ENCODE data around the gene ENTREP3.
"Not testable (repeated sequence)": the region's sequence is repeated elsewhere in the genome, so short reads cannot be mapped to it uniquely, and the experiment has no call there.

The ENTREP3 gene, protein sequence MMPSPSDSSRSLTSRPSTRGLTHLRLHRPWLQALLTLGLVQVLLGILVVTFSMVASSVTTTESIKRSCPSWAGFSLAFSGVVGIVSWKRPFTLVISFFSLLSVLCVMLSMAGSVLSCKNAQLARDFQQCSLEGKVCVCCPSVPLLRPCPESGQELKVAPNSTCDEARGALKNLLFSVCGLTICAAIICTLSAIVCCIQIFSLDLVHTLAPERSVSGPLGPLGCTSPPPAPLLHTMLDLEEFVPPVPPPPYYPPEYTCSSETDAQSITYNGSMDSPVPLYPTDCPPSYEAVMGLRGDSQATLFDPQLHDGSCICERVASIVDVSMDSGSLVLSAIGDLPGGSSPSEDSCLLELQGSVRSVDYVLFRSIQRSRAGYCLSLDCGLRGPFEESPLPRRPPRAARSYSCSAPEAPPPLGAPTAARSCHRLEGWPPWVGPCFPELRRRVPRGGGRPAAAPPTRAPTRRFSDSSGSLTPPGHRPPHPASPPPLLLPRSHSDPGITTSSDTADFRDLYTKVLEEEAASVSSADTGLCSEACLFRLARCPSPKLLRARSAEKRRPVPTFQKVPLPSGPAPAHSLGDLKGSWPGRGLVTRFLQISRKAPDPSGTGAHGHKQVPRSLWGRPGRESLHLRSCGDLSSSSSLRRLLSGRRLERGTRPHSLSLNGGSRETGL

DNA sequence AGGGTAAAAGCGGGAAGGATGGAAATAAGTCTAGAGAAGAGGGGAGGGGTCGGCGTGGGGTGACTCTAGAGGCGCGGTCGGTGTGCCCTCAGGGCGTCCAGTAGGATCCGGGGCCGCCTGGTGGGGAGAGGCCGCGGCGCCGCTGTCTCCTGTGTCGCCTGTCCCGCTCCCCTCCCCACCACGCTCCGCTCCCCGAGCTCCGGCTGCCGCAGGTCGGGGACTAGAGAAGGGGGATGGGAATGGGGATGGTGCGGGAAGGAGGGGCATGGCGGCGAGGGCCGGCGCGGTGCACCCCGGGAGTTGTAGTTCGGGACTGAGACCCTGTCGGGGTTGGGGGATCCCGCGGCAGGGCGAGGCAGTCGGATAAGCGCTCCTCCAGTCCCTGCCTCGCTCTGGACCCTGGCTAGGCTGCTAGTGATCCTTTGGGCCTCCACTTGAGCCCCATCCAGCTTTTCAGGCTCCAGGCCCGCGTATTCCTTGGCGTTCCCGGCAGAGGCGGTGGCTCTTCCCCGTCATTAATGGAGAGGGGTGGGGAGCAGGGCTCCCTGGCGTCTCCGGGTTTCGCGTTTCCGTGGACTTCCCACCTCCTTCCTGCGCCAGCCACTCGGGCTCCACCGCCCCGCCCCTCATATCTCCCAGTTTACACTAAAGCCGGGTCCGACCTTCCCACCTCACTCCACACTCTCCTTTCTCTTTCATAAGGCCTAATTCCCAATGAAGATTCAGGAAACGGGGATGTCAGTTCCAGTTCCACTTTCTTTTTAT, at the start of gene ENTREP3:
ENTREP3 (minus strand) TSS at position 241 of the 765 bp plus-strand sequence. CDS start 606 bp downstream, outside the sequence.
- peak; percentile 92 for DNase-seq (ENCODE audit: low spot score)

DNA sequence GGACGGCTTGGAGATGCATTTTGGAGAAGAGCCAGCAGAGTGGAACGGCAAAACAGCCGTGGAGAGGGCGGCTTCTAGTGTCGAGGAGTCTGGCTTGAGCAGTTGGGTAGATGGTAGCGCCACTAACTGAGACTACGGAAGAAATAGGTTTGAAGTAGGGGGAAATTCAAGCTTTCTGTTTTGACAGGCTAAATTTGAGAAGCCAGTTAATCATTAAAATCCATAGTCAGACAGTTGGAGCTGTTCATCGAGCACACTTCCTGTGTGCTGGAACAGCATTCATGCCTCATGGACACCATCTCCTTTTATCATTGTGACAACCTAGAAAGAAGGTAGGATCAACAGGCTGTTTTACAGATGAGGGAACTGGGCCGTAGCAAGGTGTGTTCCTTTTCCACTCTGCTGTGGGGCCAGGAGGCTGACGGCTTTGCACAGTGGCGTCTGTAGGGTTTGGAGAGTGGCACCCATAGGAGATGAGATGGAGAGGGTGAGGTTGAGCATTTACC, 49.3 kb upstream of the ENTREP3 start:
- no peak for DNase-seq (ENCODE audit: low spot score)

DNA sequence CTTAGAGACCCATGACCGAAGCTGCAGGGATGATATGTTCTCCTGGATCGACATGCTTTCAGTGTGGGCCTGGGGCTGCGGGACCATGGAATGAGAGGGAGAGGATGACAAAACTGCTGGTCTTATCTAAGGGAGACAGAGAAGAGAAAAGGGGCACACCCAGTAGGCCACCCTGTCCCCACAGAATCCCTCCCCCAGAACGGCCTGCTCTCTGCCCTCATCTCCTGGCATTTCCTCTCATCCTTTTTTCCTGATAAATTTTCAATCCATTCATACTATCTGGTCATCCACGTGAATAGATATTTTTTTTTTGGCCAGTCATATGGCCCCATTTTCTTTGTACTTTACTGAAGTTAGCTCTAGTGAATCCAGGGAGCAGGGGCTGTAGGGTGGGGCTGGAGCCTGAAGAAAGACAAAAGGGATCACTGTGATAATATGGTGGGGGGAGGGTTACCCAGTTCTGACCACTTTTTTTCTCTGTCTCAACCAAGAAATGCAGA, 46.1 kb upstream of the ENTREP3 start, which contains the start of gene PKLR:
PKLR (minus strand) TSS at position 97 of the 500 bp plus-strand sequence; CDS start at position 54, 43 bp downstream.
- no peak for DNase-seq (ENCODE audit: low spot score)

DNA sequence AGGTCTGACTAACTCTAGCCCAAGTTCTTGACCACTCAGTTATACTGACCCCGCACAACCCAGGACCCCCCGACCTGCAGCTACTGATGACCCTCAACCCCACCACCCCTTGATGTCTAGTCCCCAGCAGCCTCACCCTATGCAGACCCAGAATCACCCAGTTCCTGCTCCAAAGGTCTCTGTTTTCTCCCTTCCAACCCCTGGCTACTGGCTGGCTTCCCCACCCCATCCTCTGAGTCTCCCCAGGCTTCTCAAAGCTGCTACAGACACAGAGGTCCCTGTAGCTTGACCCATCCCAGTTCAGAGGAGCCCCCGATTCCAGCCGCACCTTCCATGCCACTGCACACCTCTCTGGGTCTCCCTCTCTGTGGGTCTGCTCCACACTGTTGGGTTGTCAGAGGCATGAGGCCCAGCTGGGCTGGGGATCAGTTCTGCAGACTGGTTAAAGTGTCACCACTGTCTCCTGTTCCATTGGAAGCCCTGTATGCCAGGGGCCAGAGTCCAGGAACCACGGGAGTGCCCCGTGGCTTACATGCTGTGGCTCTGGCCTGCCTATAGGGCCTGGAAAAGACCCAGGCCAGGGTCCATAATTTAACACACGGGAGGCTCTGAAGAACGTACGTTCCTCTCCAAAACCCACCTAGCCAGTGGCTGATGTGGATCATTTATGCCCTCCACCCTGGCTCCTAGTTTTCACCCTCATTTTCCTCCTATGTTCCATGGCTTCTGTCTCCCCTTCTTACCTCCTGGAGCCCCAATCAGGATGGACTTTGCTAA, 45.5 kb upstream of the ENTREP3 start:
- DNase-seq (ENCODE audit: low spot score), result no peak

DNA sequence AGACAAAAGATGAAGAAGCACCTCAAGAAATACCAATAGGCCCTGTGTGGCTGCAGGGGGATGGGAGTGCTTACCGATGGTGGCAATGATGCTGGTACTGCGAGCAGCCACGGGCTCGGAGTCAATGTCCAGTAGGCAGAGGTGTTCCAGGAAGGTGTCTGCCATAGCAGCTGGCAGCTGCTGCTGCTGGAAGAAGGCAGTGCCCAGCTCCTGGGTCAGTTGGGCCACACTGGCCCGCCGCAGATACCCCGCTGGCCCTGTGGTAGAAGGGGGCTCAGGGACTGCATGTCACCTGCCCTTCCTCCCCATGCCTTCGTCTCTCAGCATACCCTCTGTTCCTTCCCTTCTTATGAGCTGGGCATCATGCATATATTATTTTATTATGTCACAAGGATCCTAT, 44.7 kb upstream of the ENTREP3 start:
- no peak for DNase-seq (ENCODE audit: low spot score)

DNA sequence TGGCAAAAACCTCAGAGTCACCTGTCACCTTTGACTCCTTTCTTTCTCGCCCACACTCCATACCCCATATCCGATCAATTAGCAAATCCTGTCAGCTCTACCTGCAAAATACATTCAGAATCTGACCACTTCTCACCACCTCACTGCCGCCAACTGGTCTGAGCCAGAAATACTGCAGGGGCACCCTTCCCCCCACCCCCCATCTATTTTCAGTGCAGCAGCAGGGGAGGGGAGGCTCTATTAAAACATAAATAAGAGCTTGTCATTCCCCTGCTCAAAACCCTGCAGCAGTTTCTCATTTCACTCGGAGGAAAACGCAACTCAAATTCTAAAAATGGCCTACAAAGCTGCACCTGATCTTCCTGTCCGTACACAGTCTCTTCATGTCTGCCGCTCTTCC, 42.1 kb upstream of the ENTREP3 start:
- no peak for DNase-seq (ENCODE audit: low spot score)

DNA sequence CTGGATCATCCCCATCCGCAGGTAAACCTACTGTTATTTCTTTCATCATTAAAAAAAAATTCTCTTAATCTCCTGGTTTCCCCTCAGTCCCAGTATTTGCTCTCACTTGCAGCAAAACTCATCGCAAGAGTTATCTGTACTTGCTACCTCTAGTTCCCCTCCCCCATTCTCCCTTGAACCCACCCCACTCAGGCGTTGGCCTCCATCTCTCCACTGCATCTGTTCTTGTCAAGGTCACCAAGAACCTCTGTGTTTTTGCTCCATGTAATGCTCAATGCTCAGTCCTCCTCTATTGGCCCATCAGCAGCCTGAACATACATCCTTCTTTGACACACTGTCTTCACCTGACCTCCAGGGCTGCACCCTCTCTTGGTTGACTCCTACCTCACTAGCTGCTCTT, 41.4 kb upstream of the ENTREP3 start:
- no peak for DNase-seq (ENCODE audit: low spot score)

DNA sequence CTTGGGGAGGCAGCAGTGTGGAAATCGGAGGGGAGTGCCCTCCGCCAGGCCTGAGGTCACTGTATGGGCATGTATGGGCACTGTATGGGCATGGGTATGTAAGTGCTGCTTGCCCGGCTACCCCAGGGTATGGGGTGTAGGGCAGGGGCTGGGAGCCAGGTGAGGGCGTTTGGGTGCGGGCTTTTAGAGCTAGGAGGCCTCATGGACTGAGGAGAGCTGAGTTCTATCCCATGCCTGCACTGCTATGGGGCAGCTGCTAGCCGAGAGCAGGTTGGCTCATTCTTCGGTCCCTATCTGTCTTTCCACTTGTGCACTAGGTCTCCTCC, 40.6 kb upstream of the ENTREP3 start:
- no peak for DNase-seq (ENCODE audit: low spot score)

DNA sequence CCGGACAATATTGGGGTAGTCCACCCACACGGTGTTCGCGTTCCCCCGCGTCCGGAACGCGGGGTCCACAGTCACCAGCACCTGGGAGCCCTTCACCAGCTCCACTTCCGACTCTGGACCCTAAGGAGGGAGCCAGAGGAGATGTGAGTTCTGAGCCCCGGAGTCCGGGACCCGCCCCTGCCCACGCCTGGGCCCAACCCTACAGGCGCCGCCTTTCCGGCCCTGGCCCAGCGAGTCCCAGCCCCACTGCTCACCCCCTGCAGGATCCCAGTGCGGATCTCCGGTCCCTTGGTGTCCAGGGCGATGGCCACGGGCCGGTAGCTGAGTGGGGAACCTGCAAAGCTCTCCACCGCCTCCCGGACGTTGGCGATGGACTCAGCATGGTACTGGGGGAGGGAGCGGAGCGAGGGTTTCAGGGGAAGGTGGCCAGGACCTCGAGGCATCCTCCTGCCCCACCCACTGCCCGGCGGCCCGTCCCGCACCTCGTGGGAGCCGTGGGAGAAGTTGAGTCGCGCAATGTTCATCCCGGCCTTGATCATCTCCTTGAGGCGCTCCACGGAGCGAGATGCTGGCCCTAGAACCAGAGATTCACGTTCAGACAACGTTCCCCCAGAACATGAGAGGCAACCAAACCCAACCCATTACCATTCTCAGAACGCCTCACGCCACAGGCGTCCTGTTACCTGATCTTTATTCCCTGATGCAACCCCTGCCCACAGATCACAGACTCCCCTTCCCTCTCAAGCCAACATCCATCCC, 40.1 kb upstream of the ENTREP3 start:
- no peak for DNase-seq (ENCODE audit: low spot score)

DNA sequence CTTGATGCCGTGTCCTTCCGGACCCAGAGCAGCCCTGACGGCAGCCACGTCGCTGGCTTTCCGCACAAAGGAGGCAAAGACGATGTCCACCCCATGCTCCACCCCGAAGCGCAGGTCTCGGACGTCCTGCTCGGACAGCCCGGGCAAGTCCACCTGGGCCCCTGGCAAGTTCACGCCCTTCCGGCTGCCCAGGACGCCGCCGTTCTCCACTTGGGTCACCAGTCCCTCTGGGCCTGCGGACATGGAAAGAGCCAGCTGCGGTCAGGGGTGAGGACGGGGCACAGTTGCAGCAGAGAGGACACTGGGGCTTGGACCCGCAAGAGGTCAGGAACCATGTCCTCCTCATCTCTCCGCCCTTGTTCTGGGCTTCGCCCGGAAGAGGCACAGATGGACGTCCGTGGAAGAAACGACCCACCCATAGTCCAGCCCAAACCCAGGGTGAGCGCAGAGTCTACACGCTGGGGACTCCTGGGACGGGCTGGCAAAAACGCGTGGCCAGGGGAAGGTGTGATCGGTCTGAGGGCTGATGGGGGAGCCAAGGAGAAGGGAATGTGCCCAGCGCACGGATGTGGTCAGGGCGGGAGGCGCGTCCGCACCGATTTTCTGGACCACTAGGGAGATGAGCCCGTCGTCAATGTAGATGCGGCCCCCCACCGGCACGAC, 39.4 kb upstream of the ENTREP3 start:
- no peak for DNase-seq (ENCODE audit: low spot score)

DNA sequence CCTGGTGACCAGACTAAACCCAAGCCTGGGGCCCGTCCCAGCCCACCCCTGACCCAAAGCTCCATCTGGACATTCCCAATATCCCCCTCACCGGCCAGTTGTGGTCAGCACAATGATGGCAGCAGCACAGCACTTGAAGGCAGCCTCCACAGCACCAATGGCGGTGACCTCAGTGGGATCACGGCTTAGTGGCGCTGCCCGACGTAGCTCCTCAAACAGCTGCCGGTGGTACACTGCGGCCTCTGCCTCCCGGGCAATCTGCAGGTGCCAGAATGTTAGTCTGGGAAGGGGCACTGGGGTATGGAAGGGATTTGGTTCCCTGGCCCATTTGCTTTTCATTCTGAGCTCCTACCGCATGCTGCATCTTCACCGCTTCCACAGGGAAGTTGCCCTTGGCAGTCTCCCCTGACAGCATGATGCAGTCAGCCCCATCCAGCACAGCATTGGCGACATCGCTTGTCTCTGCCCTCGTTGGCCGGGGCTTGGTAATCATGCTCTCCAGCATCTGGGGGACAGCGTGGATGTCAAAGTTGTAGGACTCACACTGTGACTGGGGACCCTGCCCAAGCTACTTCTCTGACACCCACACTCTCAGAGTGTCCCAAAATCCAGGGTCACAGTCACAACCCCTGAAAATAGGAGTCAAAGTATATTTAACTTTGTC, 37.9 kb upstream of the ENTREP3 start:
- no peak for DNase-seq (ENCODE audit: low spot score)

DNA sequence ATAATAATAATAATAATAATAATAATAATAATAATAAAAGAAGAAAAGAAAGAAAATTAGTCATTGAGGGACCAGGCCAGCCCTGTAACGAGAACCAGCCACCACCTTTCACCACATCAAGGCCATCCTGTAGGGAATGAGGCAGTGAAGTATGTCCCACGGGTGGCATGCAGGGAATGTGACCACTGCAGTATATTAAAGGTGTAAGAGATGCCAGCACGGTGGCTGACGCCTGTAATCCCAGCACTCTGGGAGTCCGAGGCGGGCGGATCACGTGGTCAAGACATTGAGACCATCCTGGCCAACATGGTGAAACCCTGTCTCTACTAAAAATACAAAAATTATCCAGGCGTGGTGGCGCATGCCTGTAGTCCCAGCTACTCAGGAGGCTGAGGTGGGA, 35.7 kb upstream of the ENTREP3 start:
- not testable (repeated sequence) for DNase-seq (ENCODE audit: low spot score)

DNA sequence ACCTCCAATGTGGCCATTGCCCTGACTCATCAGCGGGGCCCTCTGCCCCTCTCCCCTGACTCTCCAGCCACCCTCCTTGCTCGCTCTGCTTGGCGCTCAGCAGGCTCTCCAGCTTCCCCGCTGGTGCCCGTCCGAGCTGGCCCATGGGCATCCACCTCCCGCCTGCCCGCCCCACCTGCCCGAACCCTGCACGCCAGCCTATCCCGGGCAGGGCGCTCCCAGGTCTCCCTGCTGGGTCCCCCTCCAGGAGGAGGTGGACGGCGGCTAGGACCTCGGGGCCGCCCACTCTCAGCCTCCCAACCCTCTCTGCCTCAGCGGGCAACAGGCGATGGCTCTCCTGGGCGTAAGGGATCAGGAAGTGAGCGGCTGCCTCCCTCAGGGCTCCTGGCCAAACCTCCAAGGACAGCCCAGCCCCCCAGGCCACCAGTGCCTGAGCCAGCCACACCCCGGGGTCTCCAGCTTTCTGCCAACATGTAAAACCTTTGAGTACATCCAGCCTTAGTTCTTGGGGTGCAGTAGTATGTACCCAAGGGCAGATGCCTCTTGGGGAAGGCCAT, 32.8 kb upstream of the ENTREP3 start:
- no peak for DNase-seq (ENCODE audit: low spot score)

DNA sequence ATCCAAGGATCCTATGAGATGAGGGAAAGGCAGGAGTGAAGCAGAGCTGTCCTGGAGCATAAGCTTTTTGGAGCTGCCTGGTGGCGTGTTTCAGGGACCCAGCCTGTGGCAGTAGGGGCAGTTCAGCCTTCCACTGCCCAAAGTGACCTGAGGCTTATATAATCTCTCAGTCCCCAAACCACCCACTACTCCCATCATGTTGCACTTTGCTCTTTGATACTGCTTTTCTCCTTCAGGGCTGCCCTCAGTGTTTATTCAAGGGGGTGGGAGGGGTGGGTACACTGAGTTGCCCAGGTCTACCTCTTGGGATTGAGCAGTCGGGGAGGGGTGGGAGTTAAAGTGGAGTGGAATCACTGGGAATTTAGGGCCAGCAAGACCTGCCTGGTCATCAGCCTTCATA, 31.3 kb upstream of the ENTREP3 start:
- no peak for DNase-seq (ENCODE audit: low spot score)

DNA sequence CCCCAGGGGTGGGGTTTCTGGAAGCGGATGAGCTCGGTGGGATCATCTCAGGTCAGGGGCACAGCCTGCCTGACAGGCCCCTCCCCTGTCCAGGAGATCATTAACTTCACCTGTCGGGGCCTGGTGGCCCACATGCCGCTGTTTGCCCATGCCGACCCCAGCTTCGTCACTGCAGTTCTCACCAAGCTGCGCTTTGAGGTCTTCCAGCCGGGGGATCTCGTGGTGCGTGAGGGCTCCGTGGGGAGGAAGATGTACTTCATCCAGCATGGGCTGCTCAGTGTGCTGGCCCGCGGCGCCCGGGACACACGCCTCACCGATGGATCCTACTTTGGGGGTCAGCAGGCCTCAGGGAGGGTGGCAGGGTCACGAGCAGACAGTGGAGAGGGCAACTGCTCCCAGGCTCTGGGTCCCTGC, 30.4 kb upstream of the ENTREP3 start:
- DNase-seq (ENCODE audit: low spot score), result no peak

DNA sequence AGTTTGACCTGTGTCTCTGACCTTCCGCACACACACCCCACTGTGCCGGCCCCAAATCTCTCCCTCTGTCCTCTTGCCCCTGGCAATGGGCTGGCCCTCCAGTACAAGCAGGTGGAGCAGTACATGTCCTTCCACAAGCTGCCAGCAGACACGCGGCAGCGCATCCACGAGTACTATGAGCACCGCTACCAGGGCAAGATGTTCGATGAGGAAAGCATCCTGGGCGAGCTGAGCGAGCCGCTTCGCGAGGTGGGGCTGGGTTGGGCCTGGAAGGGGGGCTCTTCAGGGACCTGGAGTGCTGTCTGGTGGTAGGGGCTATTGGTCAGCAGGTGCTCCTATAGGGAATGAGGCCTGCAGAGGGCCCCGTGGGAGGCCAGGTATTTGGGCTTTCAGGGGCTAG, 29.8 kb upstream of the ENTREP3 start:
- no peak for DNase-seq (ENCODE audit: low spot score)

DNA sequence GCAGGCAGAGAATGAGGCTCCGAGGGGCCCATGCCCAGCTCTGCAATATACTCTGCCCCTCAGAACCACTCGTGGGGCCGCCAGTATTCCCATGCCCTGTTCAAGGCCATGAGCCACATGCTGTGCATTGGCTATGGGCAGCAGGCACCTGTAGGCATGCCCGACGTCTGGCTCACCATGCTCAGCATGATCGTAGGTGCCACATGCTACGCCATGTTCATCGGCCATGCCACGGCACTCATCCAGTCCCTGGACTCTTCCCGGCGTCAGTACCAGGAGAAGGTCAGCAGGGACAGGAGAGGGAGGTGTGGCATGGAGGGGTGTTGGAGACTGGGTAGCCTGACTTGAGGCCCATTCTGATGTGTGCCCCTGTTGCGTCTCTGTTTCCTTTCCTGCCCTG, 29.2 kb upstream of the ENTREP3 start:
- no peak for DNase-seq (ENCODE audit: low spot score)

DNA sequence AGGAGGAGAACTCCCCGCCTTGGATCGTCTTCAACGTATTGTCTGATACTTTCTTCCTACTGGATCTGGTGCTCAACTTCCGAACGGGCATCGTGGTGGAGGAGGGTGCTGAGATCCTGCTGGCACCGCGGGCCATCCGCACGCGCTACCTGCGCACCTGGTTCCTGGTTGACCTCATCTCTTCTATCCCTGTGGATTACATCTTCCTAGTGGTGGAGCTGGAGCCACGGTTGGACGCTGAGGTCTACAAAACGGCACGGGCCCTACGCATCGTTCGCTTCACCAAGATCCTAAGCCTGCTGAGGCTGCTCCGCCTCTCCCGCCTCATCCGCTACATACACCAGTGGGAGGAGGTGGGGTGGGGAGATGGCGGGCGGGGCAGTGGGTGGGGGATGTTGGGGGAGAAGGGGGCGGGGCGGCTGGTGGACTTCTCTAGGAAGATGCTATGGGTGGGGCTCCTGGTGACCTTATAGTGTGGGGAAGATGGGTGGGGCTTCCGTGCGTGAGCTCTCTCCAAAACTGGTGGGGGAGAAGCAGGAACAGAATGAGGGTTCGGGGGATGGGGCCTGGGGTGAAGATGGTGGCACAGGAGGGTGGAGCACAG, 27.3 kb upstream of the ENTREP3 start:
- DNase-seq (ENCODE audit: low spot score), result no peak

DNA sequence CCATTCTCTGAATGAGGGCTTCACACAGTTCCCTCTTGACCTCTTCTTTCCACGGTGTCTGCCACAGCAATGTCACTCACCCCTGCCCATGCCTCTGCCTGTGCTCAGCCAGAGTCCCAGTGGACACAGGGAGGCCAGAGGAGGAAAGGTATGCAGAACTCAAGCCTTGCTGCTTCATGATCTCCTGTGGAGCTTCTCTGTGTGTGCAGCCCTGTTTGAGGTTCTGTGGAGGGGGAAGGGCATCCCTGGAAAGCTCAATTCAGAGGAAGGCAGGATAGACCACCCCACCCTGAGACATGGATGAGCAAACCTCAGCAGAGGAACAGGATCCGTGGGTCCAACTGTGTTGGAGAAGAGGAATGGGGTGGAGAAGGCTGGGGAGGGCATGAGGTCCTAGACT, 24.0 kb upstream of the ENTREP3 start:
- DNase-seq (ENCODE audit: low spot score), result peak; percentile 22
